IMR-90 (cell line): ENCODE data around the gene ZSCAN18. TPM values are rescaled to one million over a fixed set of nuclear protein-coding genes. Genes with fewer than 3 reads are reported as not detected.

Experiments used
- polyA plus RNA-seq, 3 experiments: library from polyadenylated mRNA; depleted of rRNA; stranded (reverse); fragments of >200 nt; gene quantifications; 2 replicates each; pipeline ENCODE4 v1.2.3, GENCODE V29; 2012; ENCODE audit warnings: low replicate concordance in 1 of 3
- total RNA-seq: library from RNA; depleted of rRNA; stranded (reverse); fragments of >200 nt; gene quantifications from 2 replicates; pipeline ENCODE4 v1.2.3, GENCODE V29; 2012; rRNA removed

ZSCAN18 gene
- total and polyA plus RNA-seq, 2 of the 4 experiments (the other 2 are of a cell fraction): 3.0 to 8.2 TPM

Other genes starting within 250 kb of the ZSCAN18 start
- 32.5 and 43.7 TPM in 2 replicates for gene ZNF587, start 248.4 kb downstream of the ZSCAN18 start, total RNA-seq
- gene ZNF587, start 248.4 kb downstream of the ZSCAN18 start, polyA plus RNA-seq (2012; rRNA removed): 11.2 and 14.0 TPM in 2 replicates
- gene ZNF814, start 209.2 kb downstream of the ZSCAN18 start, total RNA-seq: 5.9 and 6.9 TPM in 2 replicates
- 3.9 and 4.5 TPM in 2 replicates for gene ZNF814, start 209.2 kb downstream of the ZSCAN18 start, polyA plus RNA-seq (2012; rRNA removed)
- 20.8 and 23.1 TPM in 2 replicates for gene ZNF417, start 181.6 kb downstream of the ZSCAN18 start, total RNA-seq
- gene ZNF417, start 181.6 kb downstream of the ZSCAN18 start, polyA plus RNA-seq (2012; rRNA removed): 3.1 and 4.0 TPM in 2 replicates
- 3.4 and 4.2 TPM in 2 replicates for gene ZNF418, start 162.8 kb downstream of the ZSCAN18 start, total RNA-seq
- 1.0 and 2.1 TPM in 2 replicates for gene ZNF418, start 162.8 kb downstream of the ZSCAN18 start, polyA plus RNA-seq (2012; rRNA removed)
- gene ZNF256, start 150.5 kb downstream of the ZSCAN18 start, total RNA-seq: 6.1 and 7.0 TPM in 2 replicates
- gene ZNF256, start 150.5 kb downstream of the ZSCAN18 start, polyA plus RNA-seq (2012; rRNA removed): 2.3 and 3.0 TPM in 2 replicates
- gene C19orf18, start 123.7 kb downstream of the ZSCAN18 start, total RNA-seq: not detected in 2 replicates
- gene C19orf18, start 123.7 kb downstream of the ZSCAN18 start, polyA plus RNA-seq (2012; rRNA removed): 0.15 TPM in 1 of 2 replicates, not detected in the other
- 9.0 and 9.4 TPM in 2 replicates for gene ZNF606, start 95.4 kb downstream of the ZSCAN18 start, total RNA-seq
- 2.6 and 4.3 TPM in 2 replicates for gene ZNF606, start 95.4 kb downstream of the ZSCAN18 start, polyA plus RNA-seq (2012; rRNA removed)
- gene ZSCAN1, start 64.2 kb downstream of the ZSCAN18 start, total RNA-seq: not detected in 2 replicates
- gene ZSCAN1, start 64.2 kb downstream of the ZSCAN18 start, polyA plus RNA-seq (2012; rRNA removed): 0.14 TPM in 1 of 2 replicates, not detected in the other
- 1.9 and 2.7 TPM in 2 replicates for gene ZNF135, start 38.9 kb downstream of the ZSCAN18 start, total RNA-seq
- gene ZNF135, start 38.9 kb downstream of the ZSCAN18 start, polyA plus RNA-seq (2012; rRNA removed): 2.4 and 2.7 TPM in 2 replicates
- gene ZNF329, start 52.6 kb upstream of the ZSCAN18 start, total RNA-seq: 15.3 and 16.8 TPM in 2 replicates
- gene ZNF329, start 52.6 kb upstream of the ZSCAN18 start, polyA plus RNA-seq (2012; rRNA removed): 3.3 and 4.7 TPM in 2 replicates
- 12.5 and 15.2 TPM in 2 replicates for gene ZNF274, start 84.8 kb upstream of the ZSCAN18 start, total RNA-seq
- gene ZNF274, start 84.8 kb upstream of the ZSCAN18 start, polyA plus RNA-seq (2012; rRNA removed): 11.0 and 12.1 TPM in 2 replicates
- 35.3 and 45.9 TPM in 2 replicates for gene ZNF544, start 130.7 kb upstream of the ZSCAN18 start, total RNA-seq
- gene ZNF544, start 130.7 kb upstream of the ZSCAN18 start, polyA plus RNA-seq (2012; rRNA removed): 14.4 and 19.3 TPM in 2 replicates
- 3.9 and 4.4 TPM in 2 replicates for gene ZNF8, start 180.7 kb upstream of the ZSCAN18 start, total RNA-seq
- gene ZNF8, start 180.7 kb upstream of the ZSCAN18 start, polyA plus RNA-seq (2012; rRNA removed): 1.5 and 2.1 TPM in 2 replicates
- 30.8 and 33.0 TPM in 2 replicates for gene ERVK3-1, start 207.1 kb upstream of the ZSCAN18 start, total RNA-seq
- gene ERVK3-1, start 207.1 kb upstream of the ZSCAN18 start, polyA plus RNA-seq (2012; rRNA removed): 34.9 and 39.3 TPM in 2 replicates
- 1.9 and 2.5 TPM in 2 replicates for gene ZSCAN22, start 228.8 kb upstream of the ZSCAN18 start, total RNA-seq
- 1.8 and 2.2 TPM in 2 replicates for gene ZSCAN22, start 228.8 kb upstream of the ZSCAN18 start, polyA plus RNA-seq (2012; rRNA removed)